Activated naive CD4-positive, alpha-beta T cell treated with anti-CD3 and anti-CD28 coated beads, Interleukin-2, amount 10 ng/mL, durations not matched to agents 7 days and 5 days (primary cell): ENCODE measurements around the gene TCF12.

Source experiments
- CTCF ChIA-PET: fragments of 350-600 bp; sonication (Branson Sonifier 250); formaldehyde crosslinking; loops from one replicate; lab custom pipeline; 2021; ENCODE audit warnings: antibody characterized with exemption; lab: Charles Lee
- DNase-seq: peaks from one replicate; pipeline ENCODE4 v3.0.0-alpha.2; 2020
- H3K27ac Mint-ChIP-seq: one replicate; pipeline ENCODE4 v1.8.0; 2021; ENCODE audit warnings: mild to moderate bottlenecking, moderate library complexity, mixed read lengths
- H3K27me3 Mint-ChIP-seq: one replicate; pipeline ENCODE4 v1.8.0; 2021; ENCODE audit warnings: mild to moderate bottlenecking, mixed read lengths
- H3K36me3 Mint-ChIP-seq: one replicate; pipeline ENCODE4 v1.8.0; 2021; ENCODE audit warnings: mixed read lengths
- H3K4me1 Mint-ChIP-seq: one replicate; pipeline ENCODE4 v1.8.0; 2021; ENCODE audit warnings: mixed read lengths
- H3K4me3 Mint-ChIP-seq: one replicate; pipeline ENCODE4 v1.8.0; 2021; ENCODE audit warnings: mild to moderate bottlenecking, moderate library complexity, mixed read lengths
- H3K9me3 Mint-ChIP-seq: one replicate; pipeline ENCODE4 v1.8.0; 2021; ENCODE audit warnings: mixed read lengths

TCF12 gene

GRCh38 chr15:57296473-57297162 lies 378.2 kb downstream of the TCF12 start:
- Mint-ChIP-seq H3K27me3 (no peaks in the 10 kb centered on the region), H3K4me1 (no peaks in the 10 kb centered on the region), H3K9me3 (no peaks in the 10 kb centered on the region), H3K4me3 (no peak overlapping the region), H3K36me3 (peaks cover 4% of the 10 kb centered on the region), H3K27ac (no peak overlapping the region)
- no peak for DNase-seq
- CTCF ChIA-PET = interaction anchor here (1.3 to 2.2 kb wide), 2 partner anchors 9 to 11 kb away, joined by 4 to 9 read pairs; no protein-coding TSS in a partner anchor

- Mint-ChIP-seq H3K4me3 (no peak overlapping the region), H3K9me3 (no peaks in the 10 kb centered on the region), H3K4me1 (no peaks in the 10 kb centered on the region), H3K36me3 (no peaks in the 10 kb centered on the region), H3K27me3 (no peaks in the 10 kb centered on the region), H3K27ac (no peak overlapping the region)
- CTCF ChIA-PET = interaction anchor here (1.3 to 2.2 kb wide), 2 partner anchors 9 to 10 kb away, joined by 4 to 9 read pairs; no protein-coding TSS in a partner anchor
- DNase-seq = no peak
Observed at GRCh38 chr15:57297163-57297593, 378.7 kb downstream of the TCF12 start.

- Mint-ChIP-seq H3K27ac (no peak overlapping the region), H3K4me1 (no peaks in the 10 kb centered on the region), H3K4me3 (no peak overlapping the region), H3K9me3 (no peaks in the 10 kb centered on the region), H3K36me3 (no peaks in the 10 kb centered on the region), H3K27me3 (no peaks in the 10 kb centered on the region)
- CTCF ChIA-PET = interaction anchor here (1.3 to 2.2 kb wide), 2 partner anchors 8 to 10 kb away, joined by 4 to 9 read pairs; no protein-coding TSS in a partner anchor
- DNase-seq = no peak
Observed at GRCh38 chr15:57297630-57298029, 379.2 kb downstream of the TCF12 start.

GRCh38 chr15:57298204-57298603 lies 379.8 kb downstream of the TCF12 start:
- Mint-ChIP-seq H3K4me3 (no peak overlapping the region), H3K4me1 (no peaks in the 10 kb centered on the region), H3K27me3 (peaks cover 4% of the 10 kb centered on the region), H3K27ac (no peak overlapping the region), H3K36me3 (no peaks in the 10 kb centered on the region), H3K9me3 (no peaks in the 10 kb centered on the region)
- no peak for DNase-seq
- CTCF ChIA-PET = interaction anchor here (1.3 kb wide), 1 partner anchor 9 kb away, joined by 4 read pairs; no protein-coding TSS in a partner anchor

- no peak for DNase-seq
- Mint-ChIP-seq H3K4me3 (no peak overlapping the region), H3K4me1 (no peaks in the 10 kb centered on the region), H3K27ac (no peak overlapping the region), H3K9me3 (no peaks in the 10 kb centered on the region), H3K27me3 (peaks cover 7% of the 10 kb centered on the region), H3K36me3 (no peaks in the 10 kb centered on the region)
- CTCF ChIA-PET = no interaction called here
Observed at GRCh38 chr15:57298843-57299550, 380.6 kb downstream of the TCF12 start.

- Mint-ChIP-seq H3K36me3 (no peaks in the 10 kb centered on the region), H3K4me1 (peaks cover 4% of the 10 kb centered on the region), H3K9me3 (no peaks in the 10 kb centered on the region), H3K27ac (no peak overlapping the region), H3K27me3 (peaks cover 18% of the 10 kb centered on the region), H3K4me3 (no peak overlapping the region)
- DNase-seq = no peak
- CTCF ChIA-PET = interaction anchor here (1.7 kb wide), 1 partner anchor 811 kb away, joined by 5 read pairs; no protein-coding TSS in a partner anchor
Observed at GRCh38 chr15:57301307-57301706, 382.9 kb downstream of the TCF12 start.

GRCh38 chr15:57302640-57303257 lies 384.3 kb downstream of the TCF12 start:
- Mint-ChIP-seq H3K9me3 (no peaks in the 10 kb centered on the region), H3K36me3 (no peaks in the 10 kb centered on the region), H3K27ac (no peak overlapping the region), H3K27me3 (peaks cover 32% of the 10 kb centered on the region), H3K4me3 (no peak overlapping the region), H3K4me1 (peaks cover 5% of the 10 kb centered on the region)
- CTCF ChIA-PET = no interaction called here
- no peak for DNase-seq

- CTCF ChIA-PET = interaction anchor here (1.5 to 5.6 kb wide), 3 partner anchors 25 to 811 kb away, joined by 3 to 80 read pairs (median 17); no protein-coding TSS in a partner anchor
- Mint-ChIP-seq H3K27ac (no peak overlapping the region), H3K4me3 (no peak overlapping the region), H3K36me3 (no peaks in the 10 kb centered on the region), H3K27me3 (peaks cover 38% of the 10 kb centered on the region), H3K4me1 (peaks cover 5% of the 10 kb centered on the region), H3K9me3 (no peaks in the 10 kb centered on the region)
- no peak for DNase-seq
Observed at GRCh38 chr15:57305009-57305408, 386.6 kb downstream of the TCF12 start.

- no peaks in the 10 kb centered on the region for H3K36me3 Mint-ChIP-seq
- peaks cover 5% of the 10 kb centered on the region for H3K4me1 Mint-ChIP-seq
- DNase-seq = peak; percentile 87
- H3K27me3 Mint-ChIP-seq = peaks cover 43% of the 10 kb centered on the region
- H3K27ac Mint-ChIP-seq = peak overlapping the region; percentile 64
- no peaks in the 10 kb centered on the region for H3K9me3 Mint-ChIP-seq
- H3K4me3 Mint-ChIP-seq = peak overlapping the region; percentile 53
- CTCF ChIA-PET = interaction anchor here (0.7 to 5.6 kb wide), 19 partner anchors 10 to 815 kb away, joined by 3 to 80 read pairs (median 4); partner anchors contain the start of genes CGNL1 and TCF12
Observed at GRCh38 chr15:57306161-57306943, 387.9 kb downstream of the TCF12 start.

- H3K27me3 Mint-ChIP-seq = peaks cover 43% of the 10 kb centered on the region
- no peak overlapping the region for H3K27ac Mint-ChIP-seq
- H3K4me3 Mint-ChIP-seq = no peak overlapping the region
- no peaks in the 10 kb centered on the region for H3K9me3 Mint-ChIP-seq
- no peaks in the 10 kb centered on the region for H3K36me3 Mint-ChIP-seq
- CTCF ChIA-PET = interaction anchor here (0.7 to 5.6 kb wide), 15 partner anchors 10 to 816 kb away, joined by 3 to 80 read pairs (median 4); partner anchors contain the start of gene TCF12
- DNase-seq = no peak
- H3K4me1 Mint-ChIP-seq = peaks cover 5% of the 10 kb centered on the region
Observed at GRCh38 chr15:57306944-57307411, 388.5 kb downstream of the TCF12 start.

GRCh38 chr15:57307527-57308169 lies 389.2 kb downstream of the TCF12 start:
- Mint-ChIP-seq H3K27ac (no peak overlapping the region), H3K4me1 (peaks cover 5% of the 10 kb centered on the region)
- DNase-seq = no peak

GRCh38 chr15:57308170-57308545 lies 389.7 kb downstream of the TCF12 start:
- DNase-seq = no peak
- H3K9me3 Mint-ChIP-seq = no peaks in the 10 kb centered on the region
- CTCF ChIA-PET = interaction anchor here (1.0 to 5.6 kb wide), 3 partner anchors 161 to 815 kb away, joined by 3 to 80 read pairs (median 3); no protein-coding TSS in a partner anchor
- no peak overlapping the region for H3K27ac Mint-ChIP-seq
- H3K4me3 Mint-ChIP-seq = no peak overlapping the region
- no peaks in the 10 kb centered on the region for H3K36me3 Mint-ChIP-seq
- peaks cover 5% of the 10 kb centered on the region for H3K4me1 Mint-ChIP-seq
- peaks cover 40% of the 10 kb centered on the region for H3K27me3 Mint-ChIP-seq

More at GRCh38 chr15:57307527-57308169, 389.2 kb downstream of the TCF12 start:
- no peak overlapping the region for H3K4me3 Mint-ChIP-seq
- CTCF ChIA-PET = interaction anchor here (1.0 to 5.6 kb wide), 8 partner anchors 10 to 815 kb away, joined by 3 to 80 read pairs (median 5); partner anchors contain the start of gene TCF12
- no peaks in the 10 kb centered on the region for H3K9me3 Mint-ChIP-seq
- no peaks in the 10 kb centered on the region for H3K36me3 Mint-ChIP-seq
- H3K27me3 Mint-ChIP-seq = peaks cover 43% of the 10 kb centered on the region
